Psoas muscle (tissue), 8 donors: ENCODE measurements around the gene WDR82. TPM values are rescaled to one million over a fixed set of nuclear protein-coding genes. Genes with fewer than 3 reads are reported as not detected.

Experiments used
- ATAC-seq, 4 donors: fragments of 200-7000 bp; cut with Tn5 transposase; one replicate each; pipeline ENCODE4 v1.9.1; 2020; ENCODE audit warnings: moderate library complexity in 3 of 4, mild to moderate bottlenecking in 2 of 4
- DNase-seq, 2 donors: peaks; one replicate each; pipeline ENCODE4 v3.0.0-alpha.2; 2020
- H3K27ac ChIP-seq: fragments of 200-600 bp; one replicate; pipeline ENCODE4 v1.8.0; 2022
- H3K27me3 ChIP-seq, 3 donors: fragments of 200-600 bp in 1 of 3; one replicate each; pipeline versions ENCODE4 v1.6.1 to v1.8.0; 2013 to 2022; ENCODE audit warnings: low read length in 2 of 3, mild to moderate bottlenecking in 2 of 3, moderate library complexity in 1 of 3; ENCODE audit not compliant: insufficient read depth in 3 of 3
- H3K36me3 ChIP-seq, 2 donors: fragments of 200-600 bp in 1 of 2; one replicate each; pipeline versions ENCODE4 v1.6.1 to v1.8.0; 2013 to 2022; ENCODE audit warnings: low read depth in 1 of 2, mild to moderate bottlenecking in 1 of 2, moderate library complexity in 1 of 2; ENCODE audit not compliant: insufficient read depth in 1 of 2
- H3K4me1 ChIP-seq: fragments of 200-600 bp; one replicate; pipeline ENCODE4 v1.8.0; 2022
- H3K4me3 ChIP-seq: fragments of 200-600 bp; one replicate; pipeline ENCODE4 v1.8.0; 2022; ENCODE audit warnings: mild to moderate bottlenecking
- H3K9me3 ChIP-seq: fragments of 200-600 bp; one replicate; pipeline ENCODE4 v1.8.0; 2022
- WGBS, 3 donors: extraction: QIAGEN DNeasy Blood & Tissue Kit; methylation state at CpG; one replicate each; pipeline versions ENCODE4 v1.1.6 to v1.1.7; 2013; 5-methylcytosine and 5-hydroxymethylcytosine counted together
- intact Hi-C, 2 donors: fragments of 100-400 bp; cut with DNase I; formaldehyde crosslinking; loops; one replicate each; pipeline versions ENCODE4 v1.11.0 to v1.14.2; 2022
- polyA plus RNA-seq, 3 donors: library from polyadenylated mRNA; stranded (reverse); fragments of 200-250 nt; gene quantifications; one replicate each; pipeline ENCODE4 v1.2.3, GENCODE V29; 2013
- total RNA-seq, 4 donors: library from RNA; stranded (reverse); fragmentation: NEBNext Ultra II Directional in 2 of 4; extraction: Animal tissue kit (Norgen Biotek cat#: 25700) in 2 of 4; gene quantifications; one replicate each; pipeline versions ENCODE4 v1.2.1 to v1.2.4, GENCODE V29; 2021 to 2023
- TF ChIP-seq, protein P1 (sequence below): fragments of 200-600 bp; IDR thresholded peaks from one replicate; pipeline ENCODE4 v1.8.0; 2022; ENCODE audit warnings: antibody characterized with exemption
- donor health status: healthy with polysubstance abuse.
- donor health status: DM: no; HTN: no; CAD: no; lungs with moderate emphysema.
- donor health status: Bipolar disorder and iron deficiency.
- donor health status: healthy.
- donor health status: DM: yes; HTN: yes; CAD: no.
- donor health status: DM: no; HTN: no; CAD: no.
- donor health status: DM: no; HTN: no; CAD: no.
- donor health status: DM: yes; HTN: yes; CAD: no.

Gene WDR82
- total and polyA plus RNA-seq, 7 donors = 46.1 to 96.7 (median 84.0) TPM

DNA sequence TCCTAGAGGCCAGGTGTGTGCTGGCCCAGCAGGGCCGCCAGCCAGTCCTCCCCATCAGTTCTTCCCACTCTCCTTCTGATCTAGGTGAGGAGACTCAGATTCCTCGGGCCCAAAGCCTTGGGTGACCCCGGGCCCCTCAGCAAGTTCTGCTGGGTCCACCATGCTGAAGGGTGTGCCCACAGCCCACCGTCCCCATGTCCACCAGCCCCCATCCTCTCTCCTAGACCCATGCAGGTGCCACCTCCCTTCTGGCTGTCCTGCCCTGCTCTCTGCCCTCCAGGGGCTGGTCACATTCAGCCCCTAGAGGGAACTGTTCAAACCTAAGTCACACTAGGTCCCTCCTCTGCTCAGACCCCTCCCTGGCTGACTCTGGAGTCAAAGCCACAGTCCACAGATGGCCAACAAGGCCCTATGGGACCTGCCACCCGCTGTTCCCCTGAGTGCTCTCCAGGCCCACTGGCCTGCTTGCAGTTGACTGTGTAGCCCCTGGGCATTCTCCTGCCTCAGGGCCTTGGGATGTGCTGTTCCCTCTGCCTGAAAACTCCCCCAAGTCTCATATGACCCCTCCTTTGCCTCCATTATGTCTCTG lies 52.1 kb downstream of the WDR82 start:
- Histone ChIP-seq H3K4me1 (peaks cover 3% of the 10 kb centered on the region), H3K9me3 (no peaks in the 10 kb centered on the region), H3K27me3 (no peaks in the 10 kb centered on the region), H3K27ac (no peak overlapping the region), H3K36me3 (peaks cover 0 to 39% of the 10 kb centered on the region in 2 donors), H3K4me3 (no peak overlapping the region)
- ATAC-seq (peak in 1 of 4 donors; percentile 15), DNase-seq (peak in 1 of 2 donors; percentile 41)
- WGBS, 3 donors = 82 to 94% (median 84%) methylated on average over 5 of the region's 5 CpGs
- intact Hi-C loops = no loop called here
- TF ChIP-seq, protein P1, sequence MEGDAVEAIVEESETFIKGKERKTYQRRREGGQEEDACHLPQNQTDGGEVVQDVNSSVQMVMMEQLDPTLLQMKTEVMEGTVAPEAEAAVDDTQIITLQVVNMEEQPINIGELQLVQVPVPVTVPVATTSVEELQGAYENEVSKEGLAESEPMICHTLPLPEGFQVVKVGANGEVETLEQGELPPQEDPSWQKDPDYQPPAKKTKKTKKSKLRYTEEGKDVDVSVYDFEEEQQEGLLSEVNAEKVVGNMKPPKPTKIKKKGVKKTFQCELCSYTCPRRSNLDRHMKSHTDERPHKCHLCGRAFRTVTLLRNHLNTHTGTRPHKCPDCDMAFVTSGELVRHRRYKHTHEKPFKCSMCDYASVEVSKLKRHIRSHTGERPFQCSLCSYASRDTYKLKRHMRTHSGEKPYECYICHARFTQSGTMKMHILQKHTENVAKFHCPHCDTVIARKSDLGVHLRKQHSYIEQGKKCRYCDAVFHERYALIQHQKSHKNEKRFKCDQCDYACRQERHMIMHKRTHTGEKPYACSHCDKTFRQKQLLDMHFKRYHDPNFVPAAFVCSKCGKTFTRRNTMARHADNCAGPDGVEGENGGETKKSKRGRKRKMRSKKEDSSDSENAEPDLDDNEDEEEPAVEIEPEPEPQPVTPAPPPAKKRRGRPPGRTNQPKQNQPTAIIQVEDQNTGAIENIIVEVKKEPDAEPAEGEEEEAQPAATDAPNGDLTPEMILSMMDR = no peak

DNA sequence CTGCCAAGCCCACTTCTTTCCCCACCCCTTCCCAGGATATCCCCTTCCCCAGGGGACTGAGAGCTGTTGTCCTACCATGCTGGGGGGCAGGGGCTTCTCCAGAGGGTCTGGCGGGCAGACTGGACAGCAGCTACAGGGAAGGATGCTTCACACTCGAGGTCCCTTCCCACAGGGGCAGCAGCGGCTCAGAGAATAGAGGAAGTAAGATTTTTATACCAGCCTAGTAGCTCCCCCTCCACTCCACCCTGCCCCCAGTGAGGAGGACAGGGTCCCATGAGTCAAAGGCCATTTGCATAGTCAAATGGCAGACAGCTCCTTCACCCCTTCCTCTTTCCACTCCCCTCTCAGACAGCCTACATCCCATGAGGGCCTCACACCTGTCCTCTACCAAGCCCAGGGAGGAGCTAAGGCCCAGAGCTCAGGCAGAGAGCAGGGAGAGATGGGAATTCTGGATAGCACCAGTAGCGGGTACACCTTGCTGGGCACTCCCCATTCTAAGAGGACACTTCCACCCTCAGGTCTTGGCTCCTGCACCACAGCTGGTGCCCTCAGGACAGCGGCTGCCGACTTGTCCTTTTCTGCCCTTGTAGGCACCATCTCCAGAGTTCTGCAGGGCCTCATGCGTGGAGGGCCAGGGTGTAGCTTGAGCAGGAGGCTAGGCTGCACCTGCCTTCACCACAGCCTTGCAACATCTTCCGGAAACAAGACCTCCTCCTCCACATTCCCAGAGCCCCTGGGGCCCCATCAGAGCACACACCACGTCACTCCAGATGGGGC lies 52.8 kb downstream of the WDR82 start, which contains the start of gene TLR9:
TSS of gene TLR9 (minus strand) at position 194 of the 777 bp plus-strand sequence. CDS start at position 78, 116 bp downstream.
- Histone ChIP-seq H3K27ac (no peak within 1 kb of the TSS), H3K36me3 (peaks cover 0 to 32% of the 10 kb centered on the region in 2 donors), H3K4me1 (peaks cover 4% of the 10 kb centered on the region), H3K4me3 (no peak within 1 kb of the TSS), H3K27me3 (no peaks in the 10 kb centered on the region), H3K9me3 (no peaks in the 10 kb centered on the region)
- TF ChIP-seq, protein P1 = no peak
- intact Hi-C loops = no loop called here
- WGBS, 3 donors = 58 to 65% (median 62%) methylated on average over 8 to 9 of the region's 9 CpGs
- DNase-seq (peak; percentile 10 to 39), ATAC-seq (peak in 1 of 4 donors; percentile 10)

DNA sequence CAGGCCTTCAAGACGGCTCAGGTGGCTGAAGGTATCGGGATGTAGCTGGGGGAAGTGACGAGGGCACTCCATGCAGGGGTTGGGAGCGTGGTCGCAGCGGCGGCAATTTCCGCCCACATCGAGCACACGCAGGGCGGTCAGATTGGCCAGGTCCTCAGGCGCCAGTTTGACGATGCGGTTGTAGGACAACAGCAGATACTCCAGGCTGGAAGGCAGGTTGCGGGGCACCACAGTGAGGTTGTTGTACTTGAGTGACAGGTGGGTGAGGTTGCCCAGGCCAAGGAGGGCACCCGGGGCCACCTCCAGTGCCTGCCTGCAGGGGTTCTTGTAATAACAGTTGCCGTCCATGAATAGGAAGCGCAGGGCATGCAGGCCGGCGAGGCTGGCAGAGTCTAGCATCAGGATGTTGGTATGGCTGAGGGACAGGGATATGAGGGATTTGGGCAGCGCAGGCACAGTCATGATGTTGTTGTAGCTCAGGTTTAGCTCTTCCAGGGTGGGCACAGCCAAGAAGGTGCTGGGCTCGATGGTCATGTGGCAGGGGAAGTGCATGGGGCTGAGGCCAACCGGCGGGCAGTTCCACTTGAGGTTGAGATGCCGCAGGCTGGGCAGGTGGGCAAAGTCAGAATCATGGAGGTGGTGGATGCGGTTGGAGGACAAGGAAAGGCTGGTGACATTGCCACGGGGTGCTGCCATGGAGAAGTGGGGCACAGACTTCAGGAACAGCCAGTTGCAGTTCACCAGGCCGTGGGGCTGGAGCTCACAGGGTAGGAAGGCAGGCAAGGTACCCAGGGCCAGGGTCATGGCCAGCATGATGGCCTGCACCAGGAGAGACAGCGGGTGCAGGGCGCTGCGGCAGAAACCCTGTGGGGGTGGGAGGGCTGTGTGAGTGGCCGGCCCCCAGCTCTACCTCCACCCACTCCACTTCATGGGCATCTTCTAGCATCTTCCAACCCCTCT lies 54.7 kb downstream of the WDR82 start:
- intact Hi-C loops = loop anchor here in 1 of 2 donors (5.0 kb wide), 1 partner anchor 184 kb away; no protein-coding TSS in a partner anchor
- Histone ChIP-seq H3K27ac (no peak overlapping the region), H3K27me3 (no peaks in the 10 kb centered on the region), H3K4me3 (no peak overlapping the region), H3K9me3 (no peaks in the 10 kb centered on the region), H3K4me1 (peaks cover 5% of the 10 kb centered on the region), H3K36me3 (peaks cover 0 to 13% of the 10 kb centered on the region in 2 donors)
- no peak for DNase-seq
- TF ChIP-seq, protein P1 = no peak
- 91 to 93% (median 92%) methylated on average over 32 of the region's 32 CpGs for WGBS, 3 donors
- no peak for ATAC-seq

DNA sequence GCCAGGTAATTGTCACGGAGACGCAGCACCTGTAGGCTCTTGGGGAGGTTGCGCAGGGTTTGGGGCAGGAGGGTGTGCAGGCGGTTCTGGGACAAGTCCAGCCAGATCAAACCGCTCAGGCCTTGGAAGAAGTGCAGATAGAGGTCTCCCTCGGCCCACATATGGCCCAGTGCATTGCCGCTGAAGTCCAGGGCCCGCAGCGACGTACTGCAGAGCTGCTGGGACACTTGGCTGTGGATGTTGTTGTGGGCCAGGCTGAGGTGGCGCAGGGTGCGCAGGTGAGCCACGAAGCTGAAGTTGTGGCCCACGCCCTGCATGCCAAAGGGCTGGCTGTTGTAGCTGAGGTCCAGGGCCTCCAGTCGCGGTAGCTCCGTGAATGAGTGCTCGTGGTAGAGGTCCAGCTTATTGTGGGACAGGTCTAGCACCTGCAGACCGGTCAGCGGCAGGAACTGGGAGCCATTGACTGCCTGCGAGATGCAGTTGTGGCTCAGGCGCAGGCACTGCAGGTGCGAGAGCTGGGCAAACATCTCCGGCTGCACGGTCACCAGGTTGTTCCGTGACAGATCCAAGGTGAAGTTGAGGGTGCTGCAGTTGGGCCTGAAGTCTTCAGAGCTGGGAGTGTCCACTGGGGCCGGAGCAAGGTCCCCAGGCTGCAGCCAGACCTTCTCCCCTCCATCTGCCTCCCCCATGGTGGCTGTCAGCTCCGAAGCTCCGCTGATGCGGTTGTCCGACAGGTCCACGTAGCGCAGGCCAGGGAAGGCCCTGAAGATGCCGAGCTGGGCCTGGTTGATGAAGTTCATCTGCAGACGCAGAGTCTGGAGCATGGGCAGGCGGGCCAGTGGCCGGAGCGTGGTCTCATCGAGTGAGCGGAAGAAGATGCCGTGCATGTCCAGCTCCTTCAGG lies 55.9 kb downstream of the WDR82 start:
- TF ChIP-seq, protein P1 = no peak
- 81 to 87% (median 82%) methylated on average over 41 of the region's 41 CpGs for WGBS, 3 donors
- Histone ChIP-seq H3K9me3 (no peaks in the 10 kb centered on the region), H3K4me3 (no peak overlapping the region), H3K36me3 (peaks cover 0 to 1% of the 10 kb centered on the region in 2 donors), H3K27me3 (no peaks in the 10 kb centered on the region), H3K4me1 (peaks cover 7% of the 10 kb centered on the region), H3K27ac (no peak overlapping the region)
- DNase-seq (no peak), ATAC-seq (no peak)
- intact Hi-C loops = loop anchor here in 1 of 2 donors (5.0 kb wide), 1 partner anchor 185 kb away; no protein-coding TSS in a partner anchor
